ENCODE results near the gene ATP9B. TPM values are rescaled to one million over a fixed set of nuclear protein-coding genes. Genes with fewer than 3 reads are reported as not detected.

Gene ATP9B
- total RNA-seq, 1 donor from 2014 or later = 22.7 TPM

DNA sequence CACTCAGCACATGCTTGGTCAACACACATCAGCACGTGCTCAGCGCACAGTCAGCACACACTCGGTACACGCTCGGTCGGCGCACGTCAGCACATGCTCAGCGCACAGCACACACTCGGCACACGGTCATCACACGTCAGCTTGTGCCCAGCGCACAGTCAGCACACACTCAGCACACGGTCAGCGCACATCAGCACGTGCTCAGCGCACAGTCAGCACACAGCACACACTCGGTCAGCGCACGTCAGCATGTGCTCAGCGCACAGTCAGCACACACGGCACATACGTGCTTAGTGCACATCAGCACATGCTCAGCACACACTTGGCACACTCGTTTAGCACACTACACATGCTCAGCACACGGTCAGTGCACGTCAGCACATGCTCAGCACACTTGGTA, 276.8 kb downstream of the ATP9B start:
- TF ChIP-seq, protein P1, sequence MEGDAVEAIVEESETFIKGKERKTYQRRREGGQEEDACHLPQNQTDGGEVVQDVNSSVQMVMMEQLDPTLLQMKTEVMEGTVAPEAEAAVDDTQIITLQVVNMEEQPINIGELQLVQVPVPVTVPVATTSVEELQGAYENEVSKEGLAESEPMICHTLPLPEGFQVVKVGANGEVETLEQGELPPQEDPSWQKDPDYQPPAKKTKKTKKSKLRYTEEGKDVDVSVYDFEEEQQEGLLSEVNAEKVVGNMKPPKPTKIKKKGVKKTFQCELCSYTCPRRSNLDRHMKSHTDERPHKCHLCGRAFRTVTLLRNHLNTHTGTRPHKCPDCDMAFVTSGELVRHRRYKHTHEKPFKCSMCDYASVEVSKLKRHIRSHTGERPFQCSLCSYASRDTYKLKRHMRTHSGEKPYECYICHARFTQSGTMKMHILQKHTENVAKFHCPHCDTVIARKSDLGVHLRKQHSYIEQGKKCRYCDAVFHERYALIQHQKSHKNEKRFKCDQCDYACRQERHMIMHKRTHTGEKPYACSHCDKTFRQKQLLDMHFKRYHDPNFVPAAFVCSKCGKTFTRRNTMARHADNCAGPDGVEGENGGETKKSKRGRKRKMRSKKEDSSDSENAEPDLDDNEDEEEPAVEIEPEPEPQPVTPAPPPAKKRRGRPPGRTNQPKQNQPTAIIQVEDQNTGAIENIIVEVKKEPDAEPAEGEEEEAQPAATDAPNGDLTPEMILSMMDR (conservative IDR thresholded peaks at IDR 0.05; ENCODE audit: low read depth, low read length) = no peak
- no peak overlapping the region for H3K4me3 ChIP-seq (ENCODE audit: low read depth, low read length)
- no peak for DNase-seq (ENCODE audit: low read depth)

GRCh38 chr18:79348066-79348465, 278.9 kb downstream of the ATP9B start:
- no peak overlapping the region for H3K4me3 ChIP-seq (ENCODE audit: low read depth, low read length)
- DNase-seq (ENCODE audit: low read depth) = no peak
- TF ChIP-seq, protein P1 (conservative IDR thresholded peaks at IDR 0.05; ENCODE audit: low read depth, low read length) = no peak

- TF ChIP-seq, protein P1 (conservative IDR thresholded peaks at IDR 0.05; ENCODE audit: low read depth, low read length) = no peak
- no peak overlapping the region for H3K4me3 ChIP-seq (ENCODE audit: low read depth, low read length)
- no peak for DNase-seq (ENCODE audit: low read depth)
Measured at GRCh38 chr18:79352432-79352831, 283.2 kb downstream of the ATP9B start.

DNA sequence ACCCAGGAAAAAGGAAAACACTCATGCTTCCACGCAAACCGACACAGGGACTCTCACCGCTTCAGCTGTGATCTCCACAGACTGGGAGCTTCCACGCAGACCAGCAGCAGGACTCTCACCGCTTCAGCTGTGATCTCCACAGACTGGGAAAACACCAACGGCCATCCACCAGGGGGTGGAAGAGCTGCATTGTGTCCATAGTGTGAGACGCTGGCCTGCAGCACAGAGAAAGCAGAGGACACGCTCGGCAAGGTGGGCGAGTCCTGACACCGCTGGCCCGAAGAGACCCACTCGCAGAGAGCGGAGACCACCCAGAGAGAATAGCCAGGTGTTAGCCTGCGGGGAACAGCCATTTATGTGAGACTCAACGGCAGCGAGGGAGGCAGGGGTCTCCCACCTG, 284.1 kb downstream of the ATP9B start:
- DNase-seq (ENCODE audit: low read depth) = no peak
- H3K4me3 ChIP-seq (ENCODE audit: low read depth, low read length) = no peak overlapping the region
- TF ChIP-seq, protein P1 (conservative IDR thresholded peaks at IDR 0.05; ENCODE audit: low read depth, low read length) = no peak

GRCh38 chr18:79354350-79354749, 285.2 kb downstream of the ATP9B start:
- no peak for DNase-seq (ENCODE audit: low read depth)
- H3K4me3 ChIP-seq (ENCODE audit: low read depth, low read length) = no peak overlapping the region
- TF ChIP-seq, protein P1 (conservative IDR thresholded peaks at IDR 0.05; ENCODE audit: low read depth, low read length) = no peak

- no peak for DNase-seq (ENCODE audit: low read depth)
- no peak overlapping the region for H3K4me3 ChIP-seq (ENCODE audit: low read depth, low read length)
- TF ChIP-seq, protein P1 (conservative IDR thresholded peaks at IDR 0.05; ENCODE audit: low read depth, low read length) = no peak
Measured at GRCh38 chr18:79355433-79356335, 286.5 kb downstream of the ATP9B start.

GRCh38 chr18:79356435-79356834, 287.2 kb downstream of the ATP9B start:
- DNase-seq (ENCODE audit: low read depth) = no peak
- H3K4me3 ChIP-seq (ENCODE audit: low read depth, low read length) = no peak overlapping the region
- TF ChIP-seq, protein P1 (conservative IDR thresholded peaks at IDR 0.05; ENCODE audit: low read depth, low read length) = no peak
